HepG2 (cell line): ENCODE results near the gene GSC2. TPM values are rescaled to one million over a fixed set of nuclear protein-coding genes. Genes with fewer than 3 reads are reported as not detected.

ENCODE experiments used
- ARNT ChIP-seq: fragments of 450-650 bp; IDR thresholded peaks from 2 replicates; pipeline ENCODE4 v1.6.1; 2017
- ARNTL ChIP-seq: sonication (generic); formaldehyde crosslinking; IDR thresholded peaks from 2 replicates; pipeline ENCODE4 v1.4.0; 2020; ENCODE audit warnings: mild to moderate bottlenecking, missing genetic modification reagents
- FOXA1 ChIP-seq, 2 experiments: fragments of 450-650 bp in 1 of 2; sonication (generic) in 1 of 2; formaldehyde crosslinking in 1 of 2; IDR thresholded peaks; 2 replicates each; pipeline versions ENCODE4 v1.4.0 to v1.6.1; 2016 to 2020; ENCODE audit warnings: missing genetic modification reagents in 1 of 2
- HNF4G ChIP-seq, 2 experiments: sonication (generic) in 1 of 2; formaldehyde crosslinking in 1 of 2; IDR thresholded peaks; 2 replicates each; pipeline versions ENCODE4 v1.4.0 to v1.6.1; 2011 to 2020; ENCODE audit warnings: borderline replicate concordance in 2 of 2, low read depth in 2 of 2, mild to moderate bottlenecking in 2 of 2, low read length in 1 of 2, missing genetic modification reagents in 1 of 2, moderate library complexity in 1 of 2
- MLX ChIP-seq: IDR thresholded peaks from 2 replicates; pipeline ENCODE4 v1.6.1; 2016
- MTERF4 ChIP-seq: sonication (generic); formaldehyde crosslinking; IDR thresholded peaks from 2 replicates; pipeline ENCODE4 v1.8.0; 2023; ENCODE audit warnings: mild to moderate bottlenecking, missing genetic modification reagents
- MTF2 ChIP-seq: sonication (generic); formaldehyde crosslinking; IDR thresholded peaks from 2 replicates; pipeline ENCODE4 v1.5.0; 2020; ENCODE audit warnings: missing genetic modification reagents, borderline replicate concordance
- PRMT3 ChIP-seq: sonication (generic); formaldehyde crosslinking; IDR thresholded peaks from 2 replicates; pipeline ENCODE4 v1.8.1; 2022; ENCODE audit warnings: low read depth, mild to moderate bottlenecking, moderate library complexity, missing genetic modification reagents, borderline replicate concordance
- RAD21 ChIP-seq: fragments of 450-650 bp; formaldehyde crosslinking; IDR thresholded peaks from 2 replicates; pipeline ENCODE4 v1.5.0; 2020; ENCODE audit warnings: mild to moderate bottlenecking
- SAP130 ChIP-seq: IDR thresholded peaks from 2 replicates; pipeline ENCODE4 v1.6.1; 2016; ENCODE audit warnings: low read depth
- TEAD3 ChIP-seq: optimal IDR thresholded peaks from 2 replicates; pipeline ENCODE3; 2016; ENCODE audit warnings: borderline replicate concordance
- ZBTB37 ChIP-seq: sonication (generic); formaldehyde crosslinking; IDR thresholded peaks from 2 replicates; pipeline ENCODE4 v1.4.0; 2020; ENCODE audit warnings: mild to moderate bottlenecking, missing genetic modification reagents
- ZBTB42 ChIP-seq: sonication (generic); formaldehyde crosslinking; IDR thresholded peaks from 2 replicates; pipeline ENCODE4 v1.5.0; 2020; ENCODE audit warnings: mild to moderate bottlenecking, missing genetic modification reagents
- ZKSCAN8 ChIP-seq: IDR thresholded peaks from 2 replicates; pipeline ENCODE4 v1.6.1; 2016; ENCODE audit warnings: borderline replicate concordance, missing genetic modification reagents, missing compliant biosample characterization
- ZNF276 ChIP-seq: sonication (generic); formaldehyde crosslinking; IDR thresholded peaks from 2 replicates; pipeline ENCODE4 v1.4.0; 2020; ENCODE audit warnings: mild to moderate bottlenecking, low read depth, missing genetic modification reagents
- ZNF484 ChIP-seq: sonication (generic); formaldehyde crosslinking; IDR thresholded peaks from 2 replicates; pipeline ENCODE4 v1.5.1; 2020; ENCODE audit warnings: mild to moderate bottlenecking, low read depth, missing genetic modification reagents, borderline replicate concordance
- ZNF577 ChIP-seq: sonication (generic); formaldehyde crosslinking; IDR thresholded peaks from 2 replicates; pipeline ENCODE4 v1.4.0; 2020; ENCODE audit warnings: mild to moderate bottlenecking, low read depth, missing genetic modification reagents, borderline replicate concordance
- ZNF660 ChIP-seq: sonication (generic); formaldehyde crosslinking; IDR thresholded peaks from 2 replicates; pipeline ENCODE4 v1.5.1; 2020; ENCODE audit warnings: mild to moderate bottlenecking, low read depth, missing genetic modification reagents, borderline replicate concordance
- ZNF687 ChIP-seq: sonication (generic); formaldehyde crosslinking; IDR thresholded peaks from 2 replicates; pipeline ENCODE4 v1.5.1; 2020; ENCODE audit warnings: mild to moderate bottlenecking, missing genetic modification reagents, moderate library complexity
- polyA plus RNA-seq, 8 experiments: library from polyadenylated mRNA; depleted of rRNA in 3 of 8; stranded (reverse) in 7 of 8; unstranded in 1 of 8; fragments of >200 nt; fragmentation: Illumina TruSeq in 4 of 8; extraction: Trizol in 4 of 8; gene quantifications; 2 replicates each; pipeline versions ENCODE4 v1.2.1 to v1.2.3, GENCODE V29; 2011 to 2016; ENCODE audit warnings: low read depth in 4 of 8, missing spikeins in 1 of 8, mixed read lengths in 1 of 8; ENCODE audit not compliant: insufficient read depth in 1 of 8
- total RNA-seq, 5 experiments: library from RNA; depleted of rRNA; stranded (reverse); fragments of >200 nt; fragmentation: Illumina TruSeq; extraction: Trizol; gene quantifications; 2 replicates each; pipeline ENCODE4 v1.2.3, GENCODE V29; 2016; ENCODE audit warnings: low read depth in 1 of 5

GSC2 gene
- total and polyA plus RNA-seq, 2 of the 13 experiments (the other 11 are each of a cell fraction or from before 2014, with no cell fraction given) = not detected

GRCh38 chr22:19109198-19110063 lies 40.7 kb downstream of the GSC2 start (continued):
- TF ChIP-seq ZKSCAN8 (peak; percentile 60; the same call in 1 of the 2 replicates), ARNTL (no peak), ZNF276 (CRISPR knock-in tag) (no peak), SAP130 (CRISPR knock-in tag) (peak; percentile 78), MLX (CRISPR knock-in tag) (0 out of 2 replicates have a peak, but pooled peaks have one; percentile 24), ZBTB37 (no peak), ZNF484 (no peak), TEAD3 (CRISPR knock-in tag) (peak; percentile 71), ZNF660 (CRISPR knock-in tag) (no peak), MTERF4 (CRISPR knock-in tag) (no peak), FOXA1 (IDR thresholded peaks at IDR 0.05) (no peak), FOXA1 (CRISPR knock-in tag; IDR thresholded peaks at IDR 0.05) (0 out of 2 replicates have a peak, but pooled peaks have one; percentile 27), MTF2 (no peak), RAD21 (CRISPR knock-in tag) (no peak), PRMT3 (CRISPR knock-in tag) (no peak), HNF4G (IDR thresholded peaks at IDR 0.05; ENCODE audit: borderline replicate concordance, low read depth, low read length) (no peak), HNF4G (CRISPR knock-in tag; IDR thresholded peaks at IDR 0.05; ENCODE audit: borderline replicate concordance, low read depth) (no peak), ARNT (no peak), ZNF687 (CRISPR knock-in tag) (no peak), ZBTB42 (CRISPR knock-in tag) (no peak), ZNF577 (CRISPR knock-in tag) (no peak)
